Upper lobe of left lung (tissue), 6 donors: ENCODE results near the gene PTPRJ. TPM values are rescaled to one million over a fixed set of nuclear protein-coding genes. Genes with fewer than 3 reads are reported as not detected.

ENCODE experiments used
- ATAC-seq, 2 donors: fragments of 200-7000 bp; cut with Tn5 transposase; one replicate each; pipeline ENCODE4 v1.9.1; 2022; ENCODE audit warnings: mild to moderate bottlenecking in 2 of 2, moderate library complexity in 2 of 2; ENCODE audit not compliant: low FRiP score in 2 of 2
- DNase-seq, 2 donors: peaks; one replicate each; pipeline ENCODE4 v3.0.0-alpha.2; 2019 to 2020
- H3K27ac ChIP-seq, 4 donors: fragments of 200-600 bp; sonication (generic); one replicate each; pipeline ENCODE4 v1.5.1; 2016 to 2019
- H3K27me3 ChIP-seq, 4 donors: fragments of 200-600 bp; sonication (generic); one replicate each; pipeline ENCODE4 v1.5.1; 2017 to 2019
- H3K36me3 ChIP-seq, 4 donors: fragments of 200-600 bp; sonication (generic); one replicate each; pipeline ENCODE4 v1.5.1; 2016 to 2019
- H3K4me1 ChIP-seq, 4 donors: fragments of 200-600 bp; sonication (generic); one replicate each; pipeline ENCODE4 v1.5.1; 2018 to 2019
- H3K4me3 ChIP-seq, 4 donors: fragments of 200-600 bp; sonication (generic); one replicate each; pipeline ENCODE4 v1.5.1; 2017 to 2019; ENCODE audit warnings: mild to moderate bottlenecking in 2 of 4, moderate library complexity in 1 of 4
- H3K9me3 ChIP-seq, 4 donors: fragments of 200-600 bp; sonication (generic); one replicate each; pipeline ENCODE4 v1.5.1; 2018 to 2019
- CTCF ChIP-seq, 6 experiments: fragments of 450-650 bp in 4 of 6; fragments of 200-600 bp in 2 of 6; sonication (generic) in 2 of 6; IDR thresholded peaks; one replicate each; pipeline ENCODE4 v1.5.1; 2016 to 2019; ENCODE audit warnings: antibody characterized with exemption in 6 of 6
- EP300 ChIP-seq, 4 donors: sonication (generic); formaldehyde crosslinking; IDR thresholded peaks; one replicate each; pipeline ENCODE4 v1.5.1; 2017; ENCODE audit warnings: antibody characterized with exemption in 4 of 4, control low read depth in 2 of 4
- POLR2A ChIP-seq, 4 donors: fragments of 450-650 bp; IDR thresholded peaks; one replicate each; pipeline ENCODE4 v1.5.1; 2016 to 2017; ENCODE audit warnings: antibody characterized with exemption in 4 of 4, mild to moderate bottlenecking in 2 of 4
- POLR2AphosphoS5 ChIP-seq, 2 donors: sonication (generic); formaldehyde crosslinking; IDR thresholded peaks; one replicate each; pipeline ENCODE4 v1.5.1; 2017; ENCODE audit warnings: antibody characterized with exemption in 2 of 2
- WGBS, 2 donors: methylation state at CpG; one replicate each; pipeline ENCODE4 v1.1.5; 2017 to 2018; 5-methylcytosine and 5-hydroxymethylcytosine counted together
- total RNA-seq, 6 donors: library from RNA; depleted of rRNA in 4 of 6; stranded (reverse); fragments of >200 nt in 4 of 6; gene quantifications; one replicate each; pipeline versions ENCODE4 v1.1.0 to v1.2.1, GENCODE V29; 2016 to 2021
- donor health status: DM: no; HTN: no; CAD: no; lungs with moderate emphysema.
- donor health status: DM: no; HTN: yes; CAD: no; lungs with severe emphysema.

PTPRJ gene
- total RNA-seq, 6 donors from 2014 or later: 17.9 to 50.4 (median 32.9) TPM

DNA sequence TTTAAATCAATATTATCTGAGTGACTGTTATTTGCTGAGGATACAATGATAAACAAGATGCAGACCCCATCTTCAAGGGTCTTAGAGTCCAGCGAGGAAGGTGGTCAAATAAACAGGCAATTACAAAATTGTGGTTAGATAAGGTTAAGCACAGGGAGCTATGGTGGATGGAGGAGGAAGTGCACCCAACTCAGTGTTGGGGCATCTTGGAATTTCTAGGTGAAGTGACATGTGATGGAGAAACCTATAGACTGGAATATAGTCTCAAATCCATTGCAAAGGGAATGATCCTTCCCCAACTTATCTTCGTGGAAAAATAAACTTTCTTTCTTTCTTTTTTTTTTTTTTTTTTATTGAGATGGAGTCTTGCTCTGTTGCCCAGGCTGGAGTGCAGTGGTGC is 3.4 kb upstream of the PTPRJ start:
- no peak overlapping the region for H3K27ac ChIP-seq

GRCh38 chr11:47977623-47978022 is 2.7 kb upstream of the PTPRJ start:
- H3K36me3 ChIP-seq: no peaks in the 10 kb centered on the region
- H3K27me3 ChIP-seq: no peaks in the 10 kb centered on the region
- peaks cover 19 to 43% (median 32%) of the 10 kb centered on the region in 4 donors for H3K4me1 ChIP-seq
- 59 to 60% methylated on average over 5 of the region's 5 CpGs for WGBS, 2 donors
- no peak overlapping the region for H3K4me3 ChIP-seq
- DNase-seq: no peak
- ATAC-seq: no peak
- H3K27ac ChIP-seq: no peak overlapping the region
- no peaks in the 10 kb centered on the region for H3K9me3 ChIP-seq
- TF ChIP-seq EP300 (IDR thresholded peaks at IDR 0.05) (no peak), POLR2AphosphoS5 (IDR thresholded peaks at IDR 0.05) (no peak), CTCF (IDR thresholded peaks at IDR 0.05) (no peak), POLR2A (IDR thresholded peaks at IDR 0.05) (no peak)

More for the DNA sequence above, 3.4 kb upstream of the PTPRJ start:
- Histone ChIP-seq H3K36me3 (no peaks in the 10 kb centered on the region), H3K9me3 (no peaks in the 10 kb centered on the region), H3K4me1 (peaks cover 16 to 36% (median 26%) of the 10 kb centered on the region in 4 donors), H3K4me3 (no peak overlapping the region), H3K27me3 (no peaks in the 10 kb centered on the region)
- no peak for TF ChIP-seq CTCF (IDR thresholded peaks at IDR 0.05)
- TF ChIP-seq POLR2AphosphoS5 (IDR thresholded peaks at IDR 0.05): no peak
- no peak for TF ChIP-seq POLR2A (IDR thresholded peaks at IDR 0.05)
- no peak for TF ChIP-seq EP300 (IDR thresholded peaks at IDR 0.05)
- DNase-seq: no peak
- 67 to 73% methylated on average over 2 of the region's 2 CpGs for WGBS, 2 donors
- ATAC-seq: no peak

GRCh38 chr11:47979378-47980087 is 826 bp upstream of the PTPRJ start:
- H3K27me3 ChIP-seq: no peaks in the 10 kb centered on the region
- H3K36me3 ChIP-seq: no peaks in the 10 kb centered on the region
- no peak for DNase-seq
- H3K4me1 ChIP-seq: peaks cover 21 to 42% (median 30%) of the 10 kb centered on the region in 4 donors
- no peak for TF ChIP-seq POLR2A (IDR thresholded peaks at IDR 0.05)
- TF ChIP-seq EP300 (IDR thresholded peaks at IDR 0.05): no peak
- no peak for TF ChIP-seq CTCF (IDR thresholded peaks at IDR 0.05)
- no peak for TF ChIP-seq POLR2AphosphoS5 (IDR thresholded peaks at IDR 0.05)
- H3K9me3 ChIP-seq: no peaks in the 10 kb centered on the region
- ATAC-seq: peak in 1 of 2 donors; percentile 8
- peak overlapping the region in 3 of 4 donors; percentile 84 to 95 (median 92) for H3K4me3 ChIP-seq
- H3K27ac ChIP-seq: peak overlapping the region; percentile 69 to 95 (median 82)
- WGBS, 2 donors: 42 to 43% methylated on average over 18 of the region's 18 CpGs

- H3K4me1 ChIP-seq: peaks cover 21 to 39% (median 27%) of the 10 kb centered on the region in 4 donors
- peak overlapping the region; percentile 76 to 95 (median 88) for H3K4me3 ChIP-seq
- DNase-seq: peak; percentile 51 to 90
- WGBS, 2 donors: 1 to 2% methylated on average over 11 of the region's 82 CpGs
- no peaks in the 10 kb centered on the region for H3K27me3 ChIP-seq
- peak; percentile 55 to 77 for ATAC-seq
- H3K36me3 ChIP-seq: no peaks in the 10 kb centered on the region
- H3K9me3 ChIP-seq: no peaks in the 10 kb centered on the region
- TF ChIP-seq POLR2AphosphoS5 (IDR thresholded peaks at IDR 0.05) (no peak), POLR2A (IDR thresholded peaks at IDR 0.05) (no peak), CTCF (IDR thresholded peaks at IDR 0.05) (peak in 2 of 6 experiments; percentile 28 to 32)
- H3K27ac ChIP-seq: peak overlapping the region; percentile 76 to 95 (median 84)
Observed at GRCh38 chr11:47980907-47981621, 705 bp downstream of the PTPRJ start.
